Activated T-cell treated with anti-CD3 and anti-CD28 coated beads, Interleukin-2, amount 50 U/mL, for 4 hours (primary cell): ENCODE measurements around the gene KCTD2. TPM values are rescaled to one million over a fixed set of nuclear protein-coding genes. Genes with fewer than 3 reads are reported as not detected.

ENCODE experiments used
- total RNA-seq, 3 donors: library from RNA; stranded (reverse); gene quantifications; one replicate each; pipeline ENCODE4 v1.2.1, GENCODE V29; 2021

Gene KCTD2
- total RNA-seq, 3 donors from 2014 or later = 18.5 to 23.9 (median 22.2) TPM

Other genes with a start within 250 kb of the KCTD2 start
- under 1 TPM in 1 of 3 donors, not detected in 2; 0.08 TPM for gene GRIN2C, start 187.3 kb upstream of the KCTD2 start, total RNA-seq
- 10 to 100 TPM in 1 of 3 donors, 1 to 10 TPM in 2; 6.1 to 12.0 (median 7.0) TPM for gene FDXR, start 174.2 kb upstream of the KCTD2 start, total RNA-seq
- not detected for gene FADS6, start 153.6 kb upstream of the KCTD2 start, total RNA-seq
- not detected for gene USH1G, start 124.0 kb upstream of the KCTD2 start, total RNA-seq
- not detected for gene OTOP2, start 123.0 kb upstream of the KCTD2 start, total RNA-seq
- gene OTOP3, start 111.3 kb upstream of the KCTD2 start, total RNA-seq = not detected
- gene HID1, start 74.5 kb upstream of the KCTD2 start, total RNA-seq = 1 to 10 TPM; 1.3 to 2.1 (median 2.0) TPM
- gene CDR2L, start 59.6 kb upstream of the KCTD2 start, total RNA-seq = 1 to 10 TPM in 2 of 3 donors, under 1 TPM in 1; 0.84 to 1.3 (median 1.0) TPM
- 10 to 100 TPM; 70.8 to 82.5 (median 81.1) TPM for gene MRPL58, start 34.6 kb upstream of the KCTD2 start, total RNA-seq
- 100 to 1,000 TPM; 128 to 158 (median 147) TPM for gene ATP5PD, start 256 bp upstream of the KCTD2 start, total RNA-seq
- 1 to 10 TPM in 1 of 3 donors, under 1 TPM in 2; 0.53 to 1.2 (median 0.55) TPM for gene SLC16A5, start 40.7 kb downstream of the KCTD2 start, total RNA-seq
- 10 to 100 TPM; 13.2 to 14.4 (median 13.7) TPM for gene ARMC7, start 62.7 kb downstream of the KCTD2 start, total RNA-seq
- gene NT5C, start 84.5 kb downstream of the KCTD2 start, total RNA-seq = 100 to 1,000 TPM in 1 of 3 donors, 10 to 100 TPM in 2; 91.0 to 103 (median 91.4) TPM
- 100 to 1,000 TPM; 161 to 182 (median 167) TPM for gene JPT1, start 107.3 kb downstream of the KCTD2 start, total RNA-seq
- 100 to 1,000 TPM; 594 to 609 (median 599) TPM for gene SUMO2, start 135.7 kb downstream of the KCTD2 start, total RNA-seq
- gene NUP85, start 158.5 kb downstream of the KCTD2 start, total RNA-seq = 100 to 1,000 TPM; 115 to 137 (median 125) TPM
- 10 to 100 TPM; 64.2 to 80.5 (median 71.2) TPM for gene GGA3, start 214.4 kb downstream of the KCTD2 start, total RNA-seq
- 100 to 1,000 TPM; 131 to 167 (median 160) TPM for gene MRPS7, start 214.7 kb downstream of the KCTD2 start, total RNA-seq
- 10 to 100 TPM; 35.4 to 39.8 (median 38.4) TPM for gene MIF4GD, start 224.0 kb downstream of the KCTD2 start, total RNA-seq
- gene SLC25A19, start 242.2 kb downstream of the KCTD2 start, total RNA-seq = 100 to 1,000 TPM; 111 to 140 (median 134) TPM